ENCODE data around the gene C4BPB.

The C4BPB gene

DNA sequence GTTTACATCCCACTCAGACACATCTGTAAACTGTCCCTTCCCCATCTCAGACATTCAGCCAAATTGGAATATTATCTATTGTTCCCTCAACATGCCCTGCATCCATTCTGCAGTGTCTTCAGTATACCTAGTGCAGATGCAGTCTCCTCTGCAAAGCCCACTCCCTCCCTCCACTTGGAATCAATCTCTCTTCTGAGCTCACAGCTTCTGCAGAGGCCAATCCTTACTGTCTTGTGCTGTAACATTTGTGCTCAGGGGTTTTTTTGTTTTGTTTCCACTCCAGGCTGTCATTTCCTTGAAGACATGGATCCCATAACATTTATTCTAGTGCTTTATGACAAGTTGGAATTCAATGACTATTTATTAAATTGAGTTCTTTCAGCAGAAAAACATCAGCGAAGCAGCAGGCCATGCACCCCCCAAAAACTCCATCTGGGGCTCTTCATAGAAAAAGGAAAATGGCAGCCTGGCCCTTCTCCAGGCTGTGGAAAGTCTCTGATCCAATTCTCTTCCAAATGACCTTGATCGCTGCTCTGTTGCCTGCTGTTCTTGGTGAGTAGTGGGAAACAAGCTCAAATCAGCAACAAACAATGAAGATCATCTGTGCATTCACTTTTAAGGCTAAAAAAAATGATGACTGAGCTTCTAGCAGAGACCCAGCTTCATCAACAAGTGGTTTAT, 24.1 kb downstream of the C4BPB start:
- WGBS, result 100% methylated on average over 2 of the region's 2 CpGs
- Histone ChIP-seq H3K9me3 (ENCODE audit: insufficient read depth, low read depth, low read length) (no peaks in the 10 kb centered on the region), H3K4me3 (ENCODE audit: low read length) (no peak overlapping the region), H3K4me1 (ENCODE audit: insufficient read depth, low read length) (no peaks in the 10 kb centered on the region), H3K27me3 (ENCODE audit: insufficient read depth, low read length) (no peaks in the 10 kb centered on the region), H3K36me3 (ENCODE audit: insufficient read depth, low read length) (no peaks in the 10 kb centered on the region), H3K27ac (ENCODE audit: low read depth, low read length) (no peak overlapping the region), H3K9ac (ENCODE audit: low read depth, low read length) (no peak overlapping the region)

DNA sequence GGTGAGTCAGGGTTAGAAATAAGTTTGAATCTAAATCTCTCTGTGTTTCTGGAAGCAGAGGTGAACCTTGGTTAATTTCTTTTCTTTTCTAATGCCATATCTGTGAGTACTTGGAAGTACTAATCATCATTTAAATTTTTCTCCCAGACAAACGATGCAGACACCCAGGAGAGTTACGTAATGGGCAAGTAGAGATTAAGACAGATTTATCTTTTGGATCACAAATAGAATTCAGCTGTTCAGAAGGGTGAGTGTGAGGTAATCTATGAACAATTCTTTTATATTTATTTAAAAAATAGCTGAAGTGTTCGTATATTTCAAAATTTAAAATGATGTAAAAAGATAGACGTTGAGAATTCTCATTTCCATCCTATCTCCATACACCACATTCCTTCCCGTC, 26.6 kb downstream of the C4BPB start:
- Histone ChIP-seq H3K9ac (ENCODE audit: low read depth, low read length) (no peak overlapping the region), H3K4me3 (ENCODE audit: low read length) (no peak overlapping the region)
- WGBS, result no CpG with 5 or more reads among the region's 5 CpGs

DNA sequence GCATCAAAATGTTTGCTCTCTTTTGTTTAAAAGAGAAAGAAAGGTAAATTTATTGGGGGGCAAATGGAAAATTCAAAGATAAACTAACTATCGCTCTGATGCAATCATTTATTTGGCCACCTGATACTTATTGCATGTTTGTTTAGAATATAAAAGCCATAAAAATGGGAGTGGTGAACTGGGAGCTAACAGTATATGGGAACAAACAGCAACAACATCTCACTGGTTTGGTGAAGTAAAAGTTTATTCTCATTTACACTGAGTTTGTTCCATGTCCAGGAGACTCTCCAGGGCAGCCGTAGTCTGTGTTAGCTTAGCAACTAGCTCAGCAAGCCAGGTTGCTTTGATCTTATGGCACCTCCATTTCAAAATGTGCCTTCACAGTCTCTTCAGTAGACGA, 35.7 kb downstream of the C4BPB start:
- no peak overlapping the region for H3K9ac ChIP-seq (ENCODE audit: low read depth, low read length)

More for the DNA sequence above, 26.6 kb downstream of the C4BPB start:
- Histone ChIP-seq H3K9me3 (ENCODE audit: insufficient read depth, low read depth, low read length) (no peaks in the 10 kb centered on the region), H3K36me3 (ENCODE audit: insufficient read depth, low read length) (no peaks in the 10 kb centered on the region), H3K27me3 (ENCODE audit: insufficient read depth, low read length) (no peaks in the 10 kb centered on the region), H3K27ac (ENCODE audit: low read depth, low read length) (no peak overlapping the region), H3K4me1 (ENCODE audit: insufficient read depth, low read length) (no peaks in the 10 kb centered on the region)

DNA sequence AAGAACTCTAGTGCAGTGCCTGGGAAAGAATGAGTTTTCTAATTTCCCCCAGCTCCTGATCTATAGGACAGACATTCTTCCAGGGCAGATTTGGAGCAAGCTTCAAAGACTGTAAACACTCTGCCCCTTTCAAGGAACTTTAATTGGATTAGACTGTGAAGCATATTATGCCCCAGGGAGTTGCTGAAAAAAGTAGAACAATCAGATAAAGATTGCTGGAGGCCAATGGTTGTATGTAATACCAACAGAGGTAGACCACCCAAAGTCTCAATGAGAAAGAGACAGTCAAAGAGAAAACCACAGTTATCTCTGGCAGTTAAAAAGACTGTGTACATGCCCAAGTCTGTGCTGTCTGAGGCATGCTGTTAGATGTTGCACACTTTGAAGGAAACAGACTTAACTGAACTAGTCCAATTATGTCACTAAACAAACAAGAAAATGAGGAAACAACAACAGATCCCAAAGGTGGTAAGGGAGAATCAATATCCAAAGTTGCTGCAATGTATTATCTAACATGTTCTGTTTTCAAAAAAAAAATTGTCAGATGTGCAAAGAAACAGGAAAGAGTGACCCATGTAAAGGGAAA, 39.8 kb downstream of the C4BPB start:
- H3K9ac ChIP-seq (ENCODE audit: low read depth, low read length), result no peak overlapping the region
- peaks cover 8% of the 10 kb centered on the region for H3K9me3 ChIP-seq (ENCODE audit: insufficient read depth, low read depth, low read length)
- no peak overlapping the region for H3K4me3 ChIP-seq (ENCODE audit: low read length)
- no peaks in the 10 kb centered on the region for H3K4me1 ChIP-seq (ENCODE audit: insufficient read depth, low read length)
- H3K27ac ChIP-seq (ENCODE audit: low read depth, low read length), result no peak overlapping the region
- H3K27me3 ChIP-seq (ENCODE audit: insufficient read depth, low read length), result no peaks in the 10 kb centered on the region
- H3K36me3 ChIP-seq (ENCODE audit: insufficient read depth, low read length), result no peaks in the 10 kb centered on the region

More for the DNA sequence above, 35.7 kb downstream of the C4BPB start:
- 99% methylated on average over 2 of the region's 3 CpGs for WGBS
- Histone ChIP-seq H3K4me1 (ENCODE audit: insufficient read depth, low read length) (no peaks in the 10 kb centered on the region), H3K27me3 (ENCODE audit: insufficient read depth, low read length) (no peaks in the 10 kb centered on the region), H3K36me3 (ENCODE audit: insufficient read depth, low read length) (no peaks in the 10 kb centered on the region), H3K4me3 (ENCODE audit: low read length) (no peak overlapping the region), H3K9me3 (ENCODE audit: insufficient read depth, low read depth, low read length) (peaks cover 8% of the 10 kb centered on the region), H3K27ac (ENCODE audit: low read depth, low read length) (no peak overlapping the region)

DNA sequence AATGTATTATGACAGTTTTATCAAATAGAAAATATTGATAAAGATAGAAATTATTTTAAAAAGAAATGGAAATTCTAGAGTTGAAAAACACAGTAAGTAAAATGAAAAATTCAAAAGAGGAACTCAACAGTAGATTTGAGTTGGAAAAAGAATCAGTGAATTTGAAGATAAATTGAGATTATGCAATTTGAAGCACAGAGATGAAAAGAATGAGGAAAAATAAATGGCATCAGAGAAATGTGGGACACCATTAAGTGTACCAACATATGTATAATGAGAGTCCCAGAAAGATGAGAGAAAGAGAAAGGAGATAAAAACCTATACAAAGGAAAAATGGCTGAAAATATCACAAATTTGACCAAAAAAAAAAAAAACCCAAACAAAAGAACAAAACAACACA, 40.4 kb downstream of the C4BPB start:
- peaks cover 8% of the 10 kb centered on the region for H3K9me3 ChIP-seq (ENCODE audit: insufficient read depth, low read depth, low read length)
- H3K27ac ChIP-seq (ENCODE audit: low read depth, low read length), result no peak overlapping the region
- no peaks in the 10 kb centered on the region for H3K4me1 ChIP-seq (ENCODE audit: insufficient read depth, low read length)
- no peak overlapping the region for H3K9ac ChIP-seq (ENCODE audit: low read depth, low read length)
- no peak overlapping the region for H3K4me3 ChIP-seq (ENCODE audit: low read length)
- no peaks in the 10 kb centered on the region for H3K36me3 ChIP-seq (ENCODE audit: insufficient read depth, low read length)
- no peaks in the 10 kb centered on the region for H3K27me3 ChIP-seq (ENCODE audit: insufficient read depth, low read length)

DNA sequence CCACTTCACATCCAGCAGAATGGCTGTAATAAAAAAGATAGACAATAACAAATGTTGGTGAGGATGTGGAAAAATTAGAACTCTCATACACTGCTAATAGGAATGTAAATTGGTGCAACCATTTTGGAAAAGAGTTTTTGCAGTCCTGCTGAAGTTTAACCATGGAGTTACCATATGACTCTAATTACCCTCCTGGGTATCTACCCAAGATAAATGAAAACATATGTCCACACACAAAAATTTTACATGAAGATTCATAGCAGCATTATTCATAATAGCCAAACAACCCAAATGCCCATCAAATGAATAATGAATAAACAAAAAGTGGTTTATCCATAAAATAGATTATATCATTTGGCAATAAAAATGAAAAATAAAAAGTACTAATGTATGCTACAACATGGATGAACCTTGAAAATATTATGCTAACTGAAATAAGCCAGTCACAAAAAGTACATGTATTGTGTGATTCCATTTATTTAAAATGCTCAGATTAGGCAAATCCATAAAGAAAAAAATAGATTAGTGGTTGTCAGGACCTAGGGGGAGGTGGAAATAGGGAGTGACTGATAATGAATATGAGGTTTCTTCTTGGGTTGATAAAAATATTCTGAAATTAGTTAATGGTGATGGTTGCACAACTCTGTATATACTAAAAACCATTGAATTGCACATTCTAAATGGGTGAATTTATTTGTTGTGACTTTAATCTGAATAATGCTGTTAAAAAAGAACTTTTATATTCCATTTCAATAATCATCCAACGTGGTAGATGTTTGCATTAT, 41.8 kb downstream of the C4BPB start:
- no CpG with 5 or more reads among the region's 1 CpG for WGBS
- peaks cover 8% of the 10 kb centered on the region; the same call in 1 of the 2 replicates for H3K9me3 ChIP-seq (ENCODE audit: insufficient read depth, low read depth, low read length)

DNA sequence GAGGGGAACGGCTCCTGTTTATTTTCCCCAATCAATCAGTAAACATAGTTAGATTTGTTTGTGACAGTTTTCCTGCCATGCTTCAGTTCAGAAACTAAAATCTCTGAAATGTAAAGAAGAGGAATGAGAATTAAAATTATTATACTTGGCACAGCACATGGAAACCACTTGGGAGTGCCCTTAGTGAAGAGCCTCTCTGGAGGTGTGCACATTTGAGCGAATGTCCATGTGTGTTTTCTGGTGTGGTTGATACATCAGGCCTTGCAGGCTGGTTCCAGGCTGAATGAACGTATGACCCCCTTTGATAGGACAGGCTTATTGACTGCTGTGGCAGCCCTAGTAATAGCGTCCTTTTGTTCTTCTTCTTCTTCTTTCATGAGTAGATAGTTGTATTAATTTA, 42.5 kb downstream of the C4BPB start:
- no peaks in the 10 kb centered on the region for H3K36me3 ChIP-seq (ENCODE audit: insufficient read depth, low read length)
- WGBS, result 97% methylated on average over 2 of the region's 4 CpGs
- no peak overlapping the region for H3K27ac ChIP-seq (ENCODE audit: low read depth, low read length)
- no peaks in the 10 kb centered on the region for H3K27me3 ChIP-seq (ENCODE audit: insufficient read depth, low read length)
- H3K9ac ChIP-seq (ENCODE audit: low read depth, low read length), result no peak overlapping the region
- H3K4me1 ChIP-seq (ENCODE audit: insufficient read depth, low read length), result no peaks in the 10 kb centered on the region
- H3K4me3 ChIP-seq (ENCODE audit: low read length), result no peak overlapping the region
- peaks cover 8% of the 10 kb centered on the region; the same call in 1 of the 2 replicates for H3K9me3 ChIP-seq (ENCODE audit: insufficient read depth, low read depth, low read length)

More for the DNA sequence above, 41.8 kb downstream of the C4BPB start:
- H3K36me3 ChIP-seq (ENCODE audit: insufficient read depth, low read length), result no peaks in the 10 kb centered on the region
- H3K4me3 ChIP-seq (ENCODE audit: low read length), result no peak overlapping the region
- no peaks in the 10 kb centered on the region for H3K4me1 ChIP-seq (ENCODE audit: insufficient read depth, low read length)
- no peak overlapping the region for H3K9ac ChIP-seq (ENCODE audit: low read depth, low read length)
- no peaks in the 10 kb centered on the region for H3K27me3 ChIP-seq (ENCODE audit: insufficient read depth, low read length)
- H3K27ac ChIP-seq (ENCODE audit: low read depth, low read length), result no peak overlapping the region

DNA sequence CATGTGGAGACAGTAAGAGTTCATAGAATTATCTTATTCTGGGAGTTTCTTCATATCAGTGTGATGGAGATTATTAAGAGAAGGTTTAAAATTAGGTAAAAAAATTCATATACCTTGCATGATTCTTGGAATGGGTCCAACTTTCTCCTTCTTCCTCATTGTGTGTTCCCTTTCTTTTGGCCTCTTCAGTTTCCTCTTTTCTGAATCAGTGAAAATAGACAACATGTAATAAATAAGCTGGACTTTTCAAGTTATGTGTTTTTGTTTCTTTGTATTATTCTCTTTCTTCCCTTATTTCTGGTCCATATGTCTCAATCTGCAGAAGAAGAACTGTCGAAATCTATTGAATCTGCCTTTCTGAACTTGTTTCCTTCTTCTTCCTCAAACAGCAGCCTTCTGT, 45.9 kb downstream of the C4BPB start:
- no peak overlapping the region for H3K9ac ChIP-seq (ENCODE audit: low read depth, low read length)
- H3K27me3 ChIP-seq (ENCODE audit: insufficient read depth, low read length), result no peaks in the 10 kb centered on the region
- H3K9me3 ChIP-seq (ENCODE audit: insufficient read depth, low read depth, low read length), result no peaks in the 10 kb centered on the region
- WGBS, result 95% methylated on average over 1 of the region's 1 CpG
- H3K27ac ChIP-seq (ENCODE audit: low read depth, low read length), result no peak overlapping the region
- no peak overlapping the region for H3K4me3 ChIP-seq (ENCODE audit: low read length)
- H3K36me3 ChIP-seq (ENCODE audit: insufficient read depth, low read length), result no peaks in the 10 kb centered on the region
- no peaks in the 10 kb centered on the region for H3K4me1 ChIP-seq (ENCODE audit: insufficient read depth, low read length)

DNA sequence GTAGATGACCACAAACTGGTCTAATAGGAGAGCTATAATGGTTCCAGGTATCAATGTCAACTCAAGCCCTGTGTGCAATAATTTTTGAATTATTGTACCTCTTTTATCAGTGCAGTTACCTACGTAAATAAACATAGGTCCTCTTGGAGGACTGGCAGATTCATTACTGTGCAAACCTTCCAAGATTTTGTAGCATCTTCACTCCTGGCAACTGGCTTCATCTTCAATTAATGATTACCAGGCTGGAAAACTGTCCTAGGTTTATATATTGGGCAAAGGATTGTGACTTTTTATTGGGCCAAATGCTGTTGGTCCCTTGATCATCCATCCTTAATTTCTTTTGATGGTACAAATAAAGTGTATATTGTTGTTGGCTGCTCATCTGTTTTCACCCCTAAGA, 51.0 kb downstream of the C4BPB start:
- 92% methylated on average over 1 of the region's 1 CpG for WGBS
- Histone ChIP-seq H3K4me3 (ENCODE audit: low read length) (no peak overlapping the region), H3K9me3 (ENCODE audit: insufficient read depth, low read depth, low read length) (no peaks in the 10 kb centered on the region), H3K27me3 (ENCODE audit: insufficient read depth, low read length) (no peaks in the 10 kb centered on the region), H3K4me1 (ENCODE audit: insufficient read depth, low read length) (no peaks in the 10 kb centered on the region), H3K27ac (ENCODE audit: low read depth, low read length) (no peak overlapping the region), H3K36me3 (ENCODE audit: insufficient read depth, low read length) (no peaks in the 10 kb centered on the region), H3K9ac (ENCODE audit: low read depth, low read length) (no peak overlapping the region)

DNA sequence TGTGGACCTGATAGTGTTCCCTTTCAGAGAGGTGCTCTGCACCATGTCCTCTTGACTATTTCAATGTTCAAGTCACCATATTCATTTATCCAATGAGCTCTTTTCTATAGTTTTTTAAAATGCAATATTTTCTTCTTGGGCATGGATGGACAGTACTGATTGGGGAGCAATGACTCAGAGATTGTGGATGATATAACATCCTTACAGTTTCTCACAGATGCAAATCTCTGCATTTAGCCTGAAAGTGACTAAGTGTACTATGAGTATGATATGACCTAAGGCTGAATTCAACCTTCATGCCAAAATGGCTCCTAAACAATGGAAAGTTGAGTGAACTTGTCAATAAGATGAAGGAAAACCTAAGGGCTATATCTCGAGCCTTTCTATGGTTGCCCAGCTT, 51.9 kb downstream of the C4BPB start:
- Histone ChIP-seq H3K9ac (ENCODE audit: low read depth, low read length) (no peak overlapping the region), H3K36me3 (ENCODE audit: insufficient read depth, low read length) (no peaks in the 10 kb centered on the region), H3K27ac (ENCODE audit: low read depth, low read length) (no peak overlapping the region), H3K4me1 (ENCODE audit: insufficient read depth, low read length) (no peaks in the 10 kb centered on the region), H3K4me3 (ENCODE audit: low read length) (no peak overlapping the region), H3K9me3 (ENCODE audit: insufficient read depth, low read depth, low read length) (no peaks in the 10 kb centered on the region), H3K27me3 (ENCODE audit: insufficient read depth, low read length) (no peaks in the 10 kb centered on the region)
- 90% methylated on average over 1 of the region's 1 CpG for WGBS

DNA sequence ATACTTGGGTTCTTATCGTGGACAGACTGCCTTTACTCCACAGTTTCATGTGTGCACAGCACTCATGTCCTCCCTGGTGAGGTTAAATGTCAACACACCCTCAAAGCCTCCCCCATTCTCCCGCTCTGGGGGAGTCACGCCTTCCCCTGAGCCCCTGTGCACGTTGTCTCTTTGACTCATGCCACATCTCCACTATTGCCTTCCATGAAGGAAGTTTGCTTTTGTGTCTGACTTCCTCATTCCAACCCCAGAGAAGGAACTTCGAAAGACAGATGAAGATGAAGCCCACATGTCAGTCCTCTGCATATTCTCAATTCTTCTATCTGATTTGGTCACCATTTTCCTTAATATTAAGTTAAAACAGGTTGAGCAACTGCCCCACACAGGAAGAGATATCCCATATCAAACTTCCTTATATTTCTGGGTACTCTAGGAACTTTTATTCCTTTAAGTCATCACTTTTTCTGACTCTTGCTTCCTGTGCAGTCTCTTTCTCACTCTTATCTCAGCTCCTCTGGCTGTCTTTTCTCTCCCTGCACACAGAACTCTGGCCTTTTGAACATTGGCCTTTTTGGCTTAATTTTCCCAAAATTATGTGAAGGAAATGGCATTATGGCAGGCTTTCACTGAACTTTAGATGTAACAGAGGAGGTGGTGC, 56.9 kb downstream of the C4BPB start:
- Histone ChIP-seq H3K9ac (ENCODE audit: low read depth, low read length) (no peak overlapping the region), H3K27me3 (ENCODE audit: insufficient read depth, low read length) (no peaks in the 10 kb centered on the region), H3K36me3 (ENCODE audit: insufficient read depth, low read length) (no peaks in the 10 kb centered on the region), H3K9me3 (ENCODE audit: insufficient read depth, low read depth, low read length) (no peaks in the 10 kb centered on the region), H3K4me3 (ENCODE audit: low read length) (no peak overlapping the region), H3K27ac (ENCODE audit: low read depth, low read length) (no peak overlapping the region), H3K4me1 (ENCODE audit: insufficient read depth, low read length) (no peaks in the 10 kb centered on the region)
- WGBS, result 90% methylated on average over 5 of the region's 5 CpGs

Measured in HUES64 (cell line).